ENCODE data around the gene ACTRT3.
A peak's percentile ranks its signal among the peaks of the same experiment; 100 is the strongest.

The ACTRT3 gene

GRCh38 chr3:169787120-169787519 is 17.8 kb upstream of the ACTRT3 start:
- TF ChIP-seq CTCF (IDR thresholded peaks at IDR 0.05), result no peak

- no peak for TF ChIP-seq CTCF (IDR thresholded peaks at IDR 0.05)
These were observed 12.0 kb upstream of the ACTRT3 start for GRCh38 chr3:169781209-169781855.

GRCh38 chr3:169780742-169781141 is 11.4 kb upstream of the ACTRT3 start:
- no peak for TF ChIP-seq CTCF (IDR thresholded peaks at IDR 0.05)

- no peak for TF ChIP-seq CTCF (IDR thresholded peaks at IDR 0.05)
These were observed 8.5 kb upstream of the ACTRT3 start for GRCh38 chr3:169777822-169778221.

GRCh38 chr3:169774186-169774585 is 4.8 kb upstream of the ACTRT3 start:
- TF ChIP-seq CTCF (IDR thresholded peaks at IDR 0.05), result no peak

GRCh38 chr3:169772897-169773816 is 3.8 kb upstream of the ACTRT3 start, which contains the start of gene MYNN:
Gene MYNN, plus strand, starts transcription at chr3:169773396. Its CDS starts 900 bp downstream, at chr3:169774296.
- peak; percentile 11; the same call in 1 of the 2 replicates for TF ChIP-seq CTCF (IDR thresholded peaks at IDR 0.05)

- TF ChIP-seq CTCF (IDR thresholded peaks at IDR 0.05), result no peak
These were observed 3.0 kb upstream of the ACTRT3 start for GRCh38 chr3:169772305-169772896.
